CD8-positive, alpha-beta memory T cell (primary cell): ENCODE results near the gene CORO7. TPM values are rescaled to one million over a fixed set of nuclear protein-coding genes. Genes with fewer than 3 reads are reported as not detected.

Experiments
- CTCF ChIA-PET: fragments of 350-600 bp; sonication (Branson Sonifier 250); formaldehyde crosslinking; loops from one replicate; lab custom pipeline; 2021; ENCODE audit warnings: antibody characterized with exemption; lab: Charles Lee
- POLR2A ChIA-PET: fragments of 350-600 bp; sonication (Branson Sonifier 250); formaldehyde crosslinking; loops from one replicate; lab custom pipeline; 2021; ENCODE audit warnings: antibody characterized with exemption; lab: Charles Lee
- DNase-seq, 5 donors: peaks; one replicate each; pipeline versions ENCODE4 v3.0.0 to v3.0.0-alpha.2; 2020 to 2022; ENCODE audit warnings: mixed read lengths in 1 of 5
- H3K27ac ChIP-seq: one replicate; pipeline ENCODE4 v1.7.0; 2013; ENCODE audit warnings: low read depth, mild to moderate bottlenecking, low read length, moderate library complexity
- H3K27me3 ChIP-seq: 2 replicates; pipeline ENCODE4 v1.7.0; 2013; ENCODE audit warnings: low read length, mild to moderate bottlenecking; ENCODE audit not compliant: insufficient read depth, poor library complexity, severe bottlenecking
- H3K36me3 ChIP-seq: 2 replicates; pipeline ENCODE4 v1.7.0; 2013; ENCODE audit warnings: mild to moderate bottlenecking, low read length, moderate library complexity; ENCODE audit not compliant: insufficient read depth
- H3K4me1 ChIP-seq: 2 replicates; pipeline ENCODE4 v1.7.0; 2013; ENCODE audit warnings: mild to moderate bottlenecking, low read length, moderate library complexity; ENCODE audit not compliant: insufficient read depth
- H3K4me3 ChIP-seq: 2 replicates; pipeline ENCODE4 v1.7.0; 2013; ENCODE audit warnings: mild to moderate bottlenecking, low read length
- H3K9me3 ChIP-seq: 2 replicates; pipeline ENCODE4 v1.7.0; 2013; ENCODE audit warnings: mild to moderate bottlenecking, low read length
- H3K27ac Mint-ChIP-seq, 8 donors: one replicate each; pipeline ENCODE4 v1.8.0; 2020 to 2021; ENCODE audit warnings: mixed read lengths in 8 of 8, mild to moderate bottlenecking in 6 of 8, inconsistent platforms in 3 of 8, moderate library complexity in 3 of 8
- H3K27me3 Mint-ChIP-seq, 2 donors: one replicate each; pipeline ENCODE4 v1.8.0; 2020 to 2021; ENCODE audit warnings: mixed read lengths in 2 of 2, mild to moderate bottlenecking in 1 of 2, moderate library complexity in 1 of 2
- H3K36me3 Mint-ChIP-seq, 3 donors: one replicate each; pipeline ENCODE4 v1.8.0; 2020 to 2021; ENCODE audit warnings: mixed read lengths in 3 of 3, inconsistent platforms in 1 of 3, mild to moderate bottlenecking in 1 of 3
- H3K4me1 Mint-ChIP-seq, 3 donors: one replicate each; pipeline ENCODE4 v1.8.0; 2020 to 2021; ENCODE audit warnings: mixed read lengths in 3 of 3, inconsistent platforms in 1 of 3, mild to moderate bottlenecking in 1 of 3
- H3K4me3 Mint-ChIP-seq, 7 donors: one replicate each; pipeline ENCODE4 v1.8.0; 2020 to 2021; ENCODE audit warnings: mixed read lengths in 7 of 7, mild to moderate bottlenecking in 6 of 7, moderate library complexity in 4 of 7, inconsistent platforms in 2 of 7
- H3K9me3 Mint-ChIP-seq, 5 donors: one replicate each; pipeline ENCODE4 v1.8.0; 2020 to 2022; ENCODE audit warnings: mixed read lengths in 5 of 5, mild to moderate bottlenecking in 3 of 5, moderate library complexity in 2 of 5, inconsistent platforms in 1 of 5
- polyA plus RNA-seq: library from polyadenylated mRNA; unstranded; fragments of 300-500 nt; fragmentation: Illumina TruSeq; gene quantifications from one replicate; pipeline ENCODE4 v1.2.3, GENCODE V29; 2021
- total RNA-seq, 2 experiments: library from RNA; stranded (reverse); gene quantifications; one replicate each; pipeline ENCODE4 v1.2.3, GENCODE V29; 2021

CORO7 gene
- total RNA-seq, result 10 to 100 TPM; 92.0 to 96.3 TPM
- polyA plus RNA-seq, result 129 TPM

DNA sequence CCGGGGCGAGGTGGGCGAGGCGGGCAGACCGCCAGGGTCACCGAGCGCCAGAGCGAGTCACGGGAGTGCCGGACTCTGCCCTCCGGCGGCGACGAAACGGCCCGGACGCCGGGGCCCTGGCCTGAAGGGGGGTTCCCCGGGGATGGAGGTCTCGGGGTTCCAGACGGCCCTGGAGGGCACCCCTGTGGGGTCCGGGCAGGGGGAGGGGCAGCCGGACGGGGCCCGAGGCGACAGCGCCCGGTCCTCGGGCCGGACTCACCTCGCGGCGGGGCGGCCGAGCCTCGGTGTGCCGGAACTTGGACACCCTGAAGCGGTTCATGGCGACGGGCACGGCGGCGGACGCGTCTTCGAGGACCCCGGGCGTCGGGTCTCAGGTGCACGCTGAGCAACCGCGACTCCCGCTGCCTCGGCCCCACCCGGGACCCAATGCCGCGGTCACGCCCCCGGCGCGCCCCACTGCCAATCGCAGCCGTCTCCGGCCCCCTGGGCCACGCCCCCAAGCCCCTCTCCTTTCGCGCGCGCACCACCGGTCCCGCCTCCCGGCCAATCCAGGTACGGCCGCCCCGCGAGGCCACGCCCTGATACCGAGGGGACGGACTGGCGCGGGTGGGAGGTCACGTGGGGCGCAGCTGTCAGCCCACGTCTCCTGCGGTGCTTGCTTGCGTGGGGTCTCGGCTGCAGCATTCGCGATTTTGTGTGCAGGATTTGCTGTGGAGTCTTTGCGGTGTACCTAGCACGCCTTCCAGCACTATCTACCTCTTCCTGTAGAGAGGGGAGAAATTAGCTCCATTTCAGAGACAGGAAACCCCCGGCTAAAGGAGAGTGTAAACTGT lies at the start of gene CORO7:
Gene CORO7 (minus strand): TSS at position 397 of the 833 bp plus-strand sequence. CDS start 78 bp downstream, at position 319.
- Mint-ChIP-seq H3K4me1 (peaks cover 38 to 44% (median 40%) of the 10 kb centered on the region in 3 donors), H3K27me3 (peaks cover 0 to 2% of the 10 kb centered on the region in 2 donors), H3K27ac (peak within 1 kb of the TSS; percentile 91 to 100 (median 98)), H3K4me3 (peak within 1 kb of the TSS; percentile 89 to 98 (median 95)), H3K9me3 (no peaks in the 10 kb centered on the region), H3K36me3 (peaks cover 0 to 34% (median 0%) of the 10 kb centered on the region in 3 donors)
- H3K27ac ChIP-seq, result peak within 1 kb of the TSS; percentile 98
- H3K4me1 ChIP-seq, result peaks cover 40% of the 10 kb centered on the region
- H3K9me3 ChIP-seq, result no peaks in the 10 kb centered on the region
- ChIA-PET CTCF (interaction anchor here (0.9 to 5.8 kb wide), 5 partner anchors 13 to 163 kb away, joined by 3 to 34 read pairs (median 6); partner anchors contain the start of gene HMOX2), POLR2A (interaction anchor here (0.6 to 2.8 kb wide), 8 partner anchors 12 to 145 kb away, joined by 3 to 18 read pairs (median 6); partner anchors contain the start of genes HMOX2, NMRAL1 and PAM16)
- H3K27me3 ChIP-seq, result no peaks in the 10 kb centered on the region
- DNase-seq, result peak; percentile 99 to 100 (median 99)
- H3K4me3 ChIP-seq, result peak within 1 kb of the TSS; percentile 88
- peaks cover 19% of the 10 kb centered on the region for H3K36me3 ChIP-seq

DNA sequence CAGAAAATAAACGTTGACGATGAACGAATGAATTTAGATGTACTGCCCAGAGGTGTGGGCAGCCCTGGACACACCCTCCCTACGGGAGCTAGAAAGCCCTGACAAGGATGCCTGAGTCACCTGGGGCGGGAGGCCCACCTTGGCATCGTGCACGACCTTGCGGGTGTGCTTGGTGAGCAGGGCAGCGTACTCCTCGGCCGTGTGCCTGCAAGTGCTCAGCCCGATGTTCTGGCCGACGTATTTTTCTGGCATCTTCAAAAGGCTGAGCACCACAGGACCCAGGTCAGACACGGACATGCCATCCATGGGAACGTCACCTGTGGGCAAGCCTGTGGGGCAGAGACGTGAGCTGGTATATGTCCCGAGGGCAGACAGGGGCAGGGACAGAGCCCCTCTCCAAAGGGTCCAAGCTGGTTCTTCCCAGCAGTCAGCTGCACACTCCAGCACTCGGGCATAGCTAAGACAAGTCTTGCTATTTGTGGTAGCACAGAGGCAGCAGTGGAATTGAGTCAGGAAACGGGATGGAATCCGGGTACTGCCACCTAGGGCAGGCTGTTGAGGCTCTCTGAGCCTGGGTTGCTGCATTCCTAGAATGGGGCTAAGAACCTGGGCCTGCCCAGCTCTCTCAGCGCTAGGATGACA lies 47.2 kb upstream of the CORO7 start:
- H3K4me1 ChIP-seq, result peaks cover 39% of the 10 kb centered on the region
- H3K36me3 ChIP-seq, result peaks cover 12% of the 10 kb centered on the region
- Mint-ChIP-seq H3K4me1 (peaks cover 34 to 41% (median 40%) of the 10 kb centered on the region in 3 donors), H3K27me3 (no peaks in the 10 kb centered on the region), H3K36me3 (peaks cover 7 to 73% (median 14%) of the 10 kb centered on the region in 3 donors), H3K4me3 (no peak overlapping the region), H3K27ac (peak overlapping the region in 5 of 8 donors; percentile 23 to 87 (median 78)), H3K9me3 (no peaks in the 10 kb centered on the region)
- H3K27me3 ChIP-seq, result no peaks in the 10 kb centered on the region
- no peaks in the 10 kb centered on the region for H3K9me3 ChIP-seq
- H3K27ac ChIP-seq, result no peak overlapping the region
- no peak overlapping the region for H3K4me3 ChIP-seq
- ChIA-PET POLR2A (interaction anchor here (1.1 kb wide), 1 partner anchor 11 kb away, joined by 10 read pairs; no protein-coding TSS in a partner anchor), CTCF (no interaction called here)
- no peak for DNase-seq

DNA sequence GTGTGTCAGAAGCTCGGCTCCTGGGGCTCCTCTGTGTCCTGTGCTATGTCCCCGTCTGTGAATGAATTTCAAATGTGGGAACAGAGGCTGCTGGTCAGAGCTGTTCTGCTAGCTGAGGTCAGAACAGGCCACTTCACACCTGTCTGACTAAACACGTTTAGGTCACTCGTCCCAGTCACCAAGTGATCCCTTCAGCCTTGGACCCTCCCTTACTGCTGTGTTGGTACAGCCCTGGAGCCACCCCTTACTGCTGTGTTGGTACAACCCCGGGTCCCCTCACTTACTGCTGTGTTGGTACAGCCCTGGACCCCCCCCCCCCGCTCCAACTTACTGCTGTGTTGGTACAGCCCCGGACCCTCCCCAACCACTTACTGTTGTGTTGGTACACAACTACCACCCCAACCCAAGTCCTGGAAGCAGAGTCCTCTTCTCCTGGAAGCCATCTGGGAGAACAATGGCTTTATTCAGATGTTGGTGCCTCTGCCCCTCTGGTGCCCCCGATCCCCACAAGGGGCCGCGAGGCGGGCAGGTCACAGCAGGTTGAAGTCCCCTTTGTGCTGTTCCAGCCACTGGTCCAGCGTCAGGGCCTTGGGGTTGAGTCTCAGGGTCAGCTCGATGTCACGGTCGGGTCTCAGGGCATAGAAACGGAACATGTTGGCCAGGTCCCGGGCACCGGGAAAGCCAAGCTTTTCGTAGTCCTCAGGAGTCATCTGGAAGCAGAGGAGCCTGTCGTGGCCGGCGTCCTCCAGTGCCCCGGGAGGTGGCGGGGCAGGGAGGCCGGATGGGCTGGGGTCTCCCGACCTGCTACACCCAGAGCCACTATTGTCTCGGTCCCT lies 45.1 kb upstream of the CORO7 start:
- peaks cover 12% of the 10 kb centered on the region for H3K36me3 ChIP-seq
- CTCF ChIA-PET, result interaction anchor here (1.1 to 1.6 kb wide), 2 partner anchors 45 to 88 kb away, joined by 3 to 5 read pairs; no protein-coding TSS in a partner anchor
- H3K27ac Mint-ChIP-seq, result peak overlapping the region in 4 of 8 donors; percentile 14 to 76 (median 52)
- H3K36me3 Mint-ChIP-seq, result peaks cover 7 to 68% (median 7%) of the 10 kb centered on the region in 3 donors
- no peaks in the 10 kb centered on the region for H3K27me3 Mint-ChIP-seq
- no peaks in the 10 kb centered on the region for H3K27me3 ChIP-seq
- no peak overlapping the region for H3K4me3 Mint-ChIP-seq
- peaks cover 32 to 37% (median 32%) of the 10 kb centered on the region in 3 donors for H3K4me1 Mint-ChIP-seq
- H3K4me3 ChIP-seq, result no peak overlapping the region
- no peaks in the 10 kb centered on the region for H3K9me3 Mint-ChIP-seq
- DNase-seq, result no peak
- peaks cover 30% of the 10 kb centered on the region for H3K4me1 ChIP-seq
- POLR2A ChIA-PET, result interaction anchor here (0.9 kb wide), 1 partner anchor 46 kb away, joined by 3 read pairs; no protein-coding TSS in a partner anchor
- H3K9me3 ChIP-seq, result no peaks in the 10 kb centered on the region
- H3K27ac ChIP-seq, result no peak overlapping the region

DNA sequence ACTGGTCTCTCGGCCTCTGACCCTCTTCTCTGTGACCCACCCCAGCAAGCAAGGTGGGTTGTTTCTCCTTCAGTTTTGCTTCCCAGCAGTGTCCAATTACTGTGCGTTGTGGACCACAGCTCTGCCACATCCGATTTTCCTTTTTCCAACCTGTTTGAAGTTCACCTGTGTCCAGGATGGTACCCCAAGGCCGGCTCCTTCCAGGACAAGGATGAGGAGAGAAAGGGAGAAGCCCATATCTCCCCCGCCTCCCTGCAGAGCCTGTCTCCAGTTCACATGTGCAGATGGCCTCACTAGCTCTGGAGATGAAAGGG lies 44.5 kb upstream of the CORO7 start:
- CTCF ChIA-PET, result interaction anchor here (1.1 to 1.8 kb wide), 3 partner anchors 17 to 89 kb away, joined by 3 to 6 read pairs (median 5); no protein-coding TSS in a partner anchor
- Mint-ChIP-seq H3K36me3 (peaks cover 5 to 68% (median 6%) of the 10 kb centered on the region in 3 donors), H3K4me1 (peaks cover 26 to 31% (median 27%) of the 10 kb centered on the region in 3 donors), H3K27me3 (no peaks in the 10 kb centered on the region), H3K4me3 (peak overlapping the region in 1 of 7 donors; percentile 52), H3K9me3 (no peaks in the 10 kb centered on the region), H3K27ac (peak overlapping the region in 3 of 8 donors; percentile 14 to 76 (median 60))
- DNase-seq, result no peak
- H3K4me1 ChIP-seq, result peaks cover 24% of the 10 kb centered on the region
- H3K27ac ChIP-seq, result no peak overlapping the region
- H3K4me3 ChIP-seq, result no peak overlapping the region
- no peaks in the 10 kb centered on the region for H3K27me3 ChIP-seq
- H3K9me3 ChIP-seq, result no peaks in the 10 kb centered on the region
- POLR2A ChIA-PET, result interaction anchor here (0.7 to 0.9 kb wide), 2 partner anchors 45 to 83 kb away, joined by 3 to 9 read pairs; no protein-coding TSS in a partner anchor
- H3K36me3 ChIP-seq, result peaks cover 14% of the 10 kb centered on the region

DNA sequence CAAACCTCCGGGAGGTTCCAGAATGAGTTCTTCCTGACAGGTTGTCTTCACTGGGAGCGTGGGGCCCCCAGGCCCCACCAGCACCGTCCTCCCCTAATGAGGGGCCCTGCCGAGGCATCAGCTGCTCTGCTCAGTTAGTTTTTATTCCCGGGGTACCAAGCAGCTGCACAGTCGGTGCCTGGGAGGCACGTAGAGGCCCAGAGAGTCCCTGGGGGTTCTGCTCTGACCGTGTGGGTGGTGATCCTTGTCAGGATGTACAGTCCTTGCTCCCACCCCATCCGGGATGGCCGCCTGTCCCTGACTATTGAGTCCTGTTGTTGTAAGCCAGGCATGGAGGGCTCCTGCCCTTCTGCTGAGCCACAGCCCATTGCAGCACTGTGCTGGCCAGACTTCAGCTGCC lies 39.6 kb upstream of the CORO7 start:
- ChIA-PET CTCF (no interaction called here), POLR2A (no interaction called here)
- H3K36me3 ChIP-seq, result peaks cover 35% of the 10 kb centered on the region

DNA sequence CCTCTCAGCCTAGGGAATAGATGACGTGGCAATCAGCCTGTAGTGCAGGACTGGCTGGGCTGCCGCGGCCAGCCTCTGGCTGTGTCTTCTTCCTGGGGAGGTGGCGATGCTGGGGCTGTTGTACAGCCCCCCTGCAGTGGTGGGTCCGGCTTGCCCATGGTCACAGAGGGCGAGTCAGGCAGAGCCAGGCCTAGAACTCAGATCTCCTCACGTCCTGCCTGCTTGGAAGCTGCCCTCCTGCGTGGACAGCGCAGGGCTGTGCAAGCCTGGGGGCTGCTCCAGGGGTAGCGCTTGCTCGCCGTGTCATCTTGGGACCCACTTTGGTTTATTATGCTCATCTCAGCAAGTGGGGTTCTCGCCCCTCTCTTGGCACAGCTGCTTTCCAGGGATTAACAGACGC lies 38.7 kb upstream of the CORO7 start:
- peaks cover 42% of the 10 kb centered on the region for H3K36me3 ChIP-seq
- Mint-ChIP-seq H3K27me3 (no peaks in the 10 kb centered on the region), H3K4me3 (no peak overlapping the region), H3K4me1 (peaks cover 13 to 18% (median 17%) of the 10 kb centered on the region in 3 donors), H3K36me3 (peaks cover 0 to 76% (median 0%) of the 10 kb centered on the region in 3 donors), H3K27ac (no peak overlapping the region), H3K9me3 (no peaks in the 10 kb centered on the region)
- no peak overlapping the region for H3K27ac ChIP-seq
- H3K27me3 ChIP-seq, result no peaks in the 10 kb centered on the region
- no peak for DNase-seq
- H3K4me1 ChIP-seq, result peaks cover 15% of the 10 kb centered on the region
- H3K9me3 ChIP-seq, result no peaks in the 10 kb centered on the region
- H3K4me3 ChIP-seq, result no peak overlapping the region
- ChIA-PET POLR2A (no interaction called here), CTCF (interaction anchor here (0.6 kb wide), 1 partner anchor 50 kb away, joined by 3 read pairs; no protein-coding TSS in a partner anchor)

More for the DNA sequence above, 39.6 kb upstream of the CORO7 start:
- no peak for DNase-seq
- H3K27me3 ChIP-seq, result no peaks in the 10 kb centered on the region
- no peak overlapping the region for H3K27ac Mint-ChIP-seq
- H3K4me1 ChIP-seq, result peaks cover 15% of the 10 kb centered on the region
- H3K27me3 Mint-ChIP-seq, result no peaks in the 10 kb centered on the region
- H3K4me1 Mint-ChIP-seq, result peaks cover 16 to 19% (median 19%) of the 10 kb centered on the region in 3 donors
- H3K4me3 ChIP-seq, result no peak overlapping the region
- no peaks in the 10 kb centered on the region for H3K9me3 Mint-ChIP-seq
- H3K27ac ChIP-seq, result no peak overlapping the region
- H3K9me3 ChIP-seq, result no peaks in the 10 kb centered on the region
- no peak overlapping the region for H3K4me3 Mint-ChIP-seq
- peaks cover 0 to 73% (median 1%) of the 10 kb centered on the region in 3 donors for H3K36me3 Mint-ChIP-seq

DNA sequence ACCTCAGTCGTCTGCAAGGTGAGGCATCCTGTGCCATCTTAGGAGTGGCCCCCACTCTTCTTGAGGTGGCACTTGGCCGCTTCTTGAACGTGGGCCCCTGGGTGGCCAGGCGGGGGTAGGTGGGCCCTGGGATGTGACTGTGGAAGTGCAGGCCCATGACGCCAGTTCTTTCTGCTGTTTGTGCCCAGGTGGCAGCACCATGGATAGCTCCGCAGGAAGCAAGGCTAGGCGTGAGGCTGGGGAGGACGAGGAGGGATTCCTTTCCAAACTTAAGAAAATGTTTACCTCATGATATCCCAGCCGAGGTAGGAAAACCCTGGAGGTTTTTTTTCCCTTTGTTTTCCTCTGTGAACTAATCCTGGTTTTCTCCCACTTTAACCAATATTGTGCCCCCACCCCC lies 38.2 kb upstream of the CORO7 start:
- ChIA-PET POLR2A (no interaction called here), CTCF (interaction anchor here (0.6 kb wide), 1 partner anchor 49 kb away, joined by 3 read pairs; no protein-coding TSS in a partner anchor)
- peaks cover 0 to 78% (median 0%) of the 10 kb centered on the region in 3 donors for H3K36me3 Mint-ChIP-seq
- Histone ChIP-seq H3K4me3 (no peak overlapping the region), H3K9me3 (no peaks in the 10 kb centered on the region), H3K27ac (no peak overlapping the region), H3K36me3 (peaks cover 47% of the 10 kb centered on the region), H3K4me1 (peaks cover 10% of the 10 kb centered on the region), H3K27me3 (no peaks in the 10 kb centered on the region)
- H3K4me3 Mint-ChIP-seq, result no peak overlapping the region
- H3K27me3 Mint-ChIP-seq, result no peaks in the 10 kb centered on the region
- H3K9me3 Mint-ChIP-seq, result no peaks in the 10 kb centered on the region
- peaks cover 10 to 13% (median 13%) of the 10 kb centered on the region in 3 donors for H3K4me1 Mint-ChIP-seq
- peak overlapping the region in 1 of 8 donors; percentile 58 for H3K27ac Mint-ChIP-seq
- DNase-seq, result no peak
